Nephron progenitor cell (in vitro differentiated cells): ENCODE measurements around the gene ALK.

Experiments used
- DNase-seq: peaks from one replicate; pipeline ENCODE4 v3.0.0; 2021
- H3K27ac Mint-ChIP-seq: 2 replicates; pipeline ENCODE4 v1.8.0; 2021; ENCODE audit warnings: mild to moderate bottlenecking, moderate library complexity, mixed read lengths
- H3K27me3 Mint-ChIP-seq: 2 replicates; pipeline ENCODE4 v1.8.0; 2021; ENCODE audit warnings: mild to moderate bottlenecking, low read depth, mixed read lengths; ENCODE audit not compliant: poor library complexity
- H3K36me3 Mint-ChIP-seq: 2 replicates; pipeline ENCODE4 v1.8.0; 2021; ENCODE audit warnings: low read depth, mixed read lengths
- H3K4me1 Mint-ChIP-seq: 2 replicates; pipeline ENCODE4 v1.8.0; 2021; ENCODE audit warnings: mixed read lengths
- H3K4me3 Mint-ChIP-seq: 2 replicates; pipeline ENCODE4 v1.8.0; 2021; ENCODE audit warnings: mild to moderate bottlenecking, moderate library complexity, mixed read lengths
- H3K9me3 Mint-ChIP-seq: 2 replicates; pipeline ENCODE4 v1.8.0; 2021; ENCODE audit warnings: mild to moderate bottlenecking, moderate library complexity, mixed read lengths
- CTCF ChIP-seq: fragments of 200-600 bp; sonication (generic); IDR thresholded peaks from 2 replicates; pipeline ENCODE4 v1.5.0; 2021; ENCODE audit warnings: antibody characterized with exemption

Gene ALK

GRCh38 chr2:29335396-29335795 lies 586.0 kb downstream of the ALK start:
- Mint-ChIP-seq H3K27me3 (peaks cover 11% of the 10 kb centered on the region), H3K4me3 (no peak overlapping the region), H3K36me3 (no peaks in the 10 kb centered on the region), H3K9me3 (peaks cover 7% of the 10 kb centered on the region), H3K4me1 (peaks cover 53% of the 10 kb centered on the region), H3K27ac (no peak overlapping the region)
- no peak for DNase-seq
- no peak for TF ChIP-seq CTCF

- H3K9me3 Mint-ChIP-seq = peaks cover 10% of the 10 kb centered on the region
- TF ChIP-seq CTCF = no peak
- H3K4me1 Mint-ChIP-seq = peaks cover 53% of the 10 kb centered on the region
- peaks cover 11% of the 10 kb centered on the region for H3K27me3 Mint-ChIP-seq
- no peaks in the 10 kb centered on the region for H3K36me3 Mint-ChIP-seq
- H3K4me3 Mint-ChIP-seq = no peak overlapping the region
- no peak for DNase-seq
- peak overlapping the region; percentile 28 for H3K27ac Mint-ChIP-seq
Measured at GRCh38 chr2:29334706-29335105, 586.7 kb downstream of the ALK start.

- Mint-ChIP-seq H3K27me3 (no peaks in the 10 kb centered on the region), H3K4me1 (peaks cover 43% of the 10 kb centered on the region), H3K36me3 (no peaks in the 10 kb centered on the region), H3K4me3 (no peak overlapping the region), H3K27ac (no peak overlapping the region), H3K9me3 (peaks cover 10% of the 10 kb centered on the region)
- TF ChIP-seq CTCF = no peak
- DNase-seq = no peak
Measured at GRCh38 chr2:29332540-29332939, 588.8 kb downstream of the ALK start.

- Mint-ChIP-seq H3K4me1 (peaks cover 16% of the 10 kb centered on the region), H3K4me3 (no peak overlapping the region), H3K27ac (no peak overlapping the region), H3K36me3 (no peaks in the 10 kb centered on the region), H3K9me3 (peaks cover 10% of the 10 kb centered on the region), H3K27me3 (peaks cover 3% of the 10 kb centered on the region)
- no peak for TF ChIP-seq CTCF
- DNase-seq = no peak
Measured at GRCh38 chr2:29329899-29330298, 591.5 kb downstream of the ALK start.

GRCh38 chr2:29326926-29327325 lies 594.5 kb downstream of the ALK start:
- Mint-ChIP-seq H3K27ac (no peak overlapping the region), H3K36me3 (no peaks in the 10 kb centered on the region), H3K27me3 (peaks cover 3% of the 10 kb centered on the region), H3K4me1 (peaks cover 32% of the 10 kb centered on the region), H3K9me3 (peaks cover 10% of the 10 kb centered on the region), H3K4me3 (no peak overlapping the region)
- no peak for TF ChIP-seq CTCF
- DNase-seq = no peak

GRCh38 chr2:29325544-29325943 lies 595.8 kb downstream of the ALK start:
- Mint-ChIP-seq H3K27ac (no peak overlapping the region), H3K27me3 (peaks cover 3% of the 10 kb centered on the region), H3K9me3 (peaks cover 4% of the 10 kb centered on the region), H3K36me3 (no peaks in the 10 kb centered on the region), H3K4me1 (peaks cover 36% of the 10 kb centered on the region), H3K4me3 (no peak overlapping the region)
- no peak for TF ChIP-seq CTCF
- DNase-seq = no peak
